ENCODE data around the gene PTPRO.

GRCh38 chr12:15446807-15447206 is 124.5 kb downstream of the PTPRO start:
- TF ChIP-seq POLR2A (IDR thresholded peaks at IDR 0.05): no peak
- no peak for TF ChIP-seq CTCF (IDR thresholded peaks at IDR 0.05)
